Mammary epithelial cell (primary cell): ENCODE data around the gene PRR9.

Source experiments
- EZH2 ChIP-seq: IDR thresholded peaks from 2 replicates; pipeline ENCODE4 v1.6.1; 2012; ENCODE audit warnings: low read length, inconsistent platforms, borderline replicate concordance
- TF ChIP-seq, protein P1 (sequence below), 2 donors: IDR thresholded peaks in 1 of 2; conservative IDR thresholded peaks in 1 of 2; 2 replicates each; pipeline ENCODE4 v1.5.1; 2011 to 2012; ENCODE audit warnings: inconsistent platforms in 2 of 2, low read length in 2 of 2, mild to moderate bottlenecking in 2 of 2, control low read depth in 1 of 2, low read depth in 1 of 2; ENCODE audit not compliant: insufficient read depth in 1 of 2; ENCODE audit errors: extremely low read depth in 1 of 2

DNA sequence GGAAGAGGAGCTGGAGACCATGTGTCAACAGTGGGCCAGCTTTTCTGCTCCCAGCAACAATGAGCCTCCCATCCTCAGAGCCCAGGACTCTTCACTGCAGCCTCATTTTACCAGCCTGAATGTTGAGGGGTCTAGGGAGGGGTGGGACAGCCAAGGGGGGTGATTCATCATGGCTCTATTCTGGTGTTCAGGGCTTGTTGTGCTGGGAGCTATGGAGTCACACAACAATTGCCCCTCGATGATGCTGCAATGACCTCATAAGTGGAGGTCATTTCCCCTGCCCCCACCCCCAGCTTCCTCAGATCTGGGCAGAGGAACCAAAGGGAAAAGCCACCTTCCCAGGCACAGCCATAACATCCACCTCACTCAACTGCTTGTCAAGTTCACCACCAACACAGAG, 14.3 kb upstream of the PRR9 start, which contains the start of gene LELP1:
- TF ChIP-seq, protein P1, sequence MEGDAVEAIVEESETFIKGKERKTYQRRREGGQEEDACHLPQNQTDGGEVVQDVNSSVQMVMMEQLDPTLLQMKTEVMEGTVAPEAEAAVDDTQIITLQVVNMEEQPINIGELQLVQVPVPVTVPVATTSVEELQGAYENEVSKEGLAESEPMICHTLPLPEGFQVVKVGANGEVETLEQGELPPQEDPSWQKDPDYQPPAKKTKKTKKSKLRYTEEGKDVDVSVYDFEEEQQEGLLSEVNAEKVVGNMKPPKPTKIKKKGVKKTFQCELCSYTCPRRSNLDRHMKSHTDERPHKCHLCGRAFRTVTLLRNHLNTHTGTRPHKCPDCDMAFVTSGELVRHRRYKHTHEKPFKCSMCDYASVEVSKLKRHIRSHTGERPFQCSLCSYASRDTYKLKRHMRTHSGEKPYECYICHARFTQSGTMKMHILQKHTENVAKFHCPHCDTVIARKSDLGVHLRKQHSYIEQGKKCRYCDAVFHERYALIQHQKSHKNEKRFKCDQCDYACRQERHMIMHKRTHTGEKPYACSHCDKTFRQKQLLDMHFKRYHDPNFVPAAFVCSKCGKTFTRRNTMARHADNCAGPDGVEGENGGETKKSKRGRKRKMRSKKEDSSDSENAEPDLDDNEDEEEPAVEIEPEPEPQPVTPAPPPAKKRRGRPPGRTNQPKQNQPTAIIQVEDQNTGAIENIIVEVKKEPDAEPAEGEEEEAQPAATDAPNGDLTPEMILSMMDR (conservative IDR thresholded peaks at IDR 0.05 in 1 of 2, IDR thresholded peaks at IDR 0.05 in 1 of 2; ENCODE audit: extremely low read depth in 1 of 2, insufficient read depth in 1 of 2, low read depth in 1 of 2, low read length in 2 of 2) = no peak
- no peak for TF ChIP-seq EZH2
